GM18508 (cell line): ENCODE results near the gene EFL1.

Experiments used
- ATAC-seq: cut with Tn5 transposase; IDR thresholded peaks from one replicate; pipeline ENCODE4 v1.9.1; 2021; ENCODE audit warnings: moderate number of reproducible peaks; ENCODE audit not compliant: insufficient read depth, unreplicated experiment

EFL1 gene

GRCh38 chr15:82095803-82096202 lies 166.7 kb downstream of the EFL1 start:
- ATAC-seq: no peak

DNA sequence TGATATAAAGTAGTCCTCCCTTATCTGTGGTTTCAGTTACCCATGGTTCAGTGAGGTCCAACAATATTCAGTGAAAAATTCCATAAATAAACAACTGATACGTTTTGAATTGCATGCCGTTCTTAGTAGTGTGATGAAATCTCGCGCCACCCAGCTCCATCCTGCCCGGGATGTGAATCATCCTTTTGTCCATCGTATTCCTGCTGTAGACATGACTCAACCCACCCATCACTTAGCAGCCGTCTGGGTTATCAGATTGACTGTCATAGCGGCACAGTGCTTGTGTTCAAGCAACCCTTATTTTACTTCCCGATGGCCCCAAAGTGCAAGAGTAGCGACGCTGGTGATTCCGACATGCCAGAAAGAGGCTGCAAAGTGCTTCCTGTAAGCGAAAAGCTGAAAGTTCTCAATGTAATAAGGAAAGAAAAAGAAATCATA lies 168.7 kb downstream of the EFL1 start:
- ATAC-seq: no peak

DNA sequence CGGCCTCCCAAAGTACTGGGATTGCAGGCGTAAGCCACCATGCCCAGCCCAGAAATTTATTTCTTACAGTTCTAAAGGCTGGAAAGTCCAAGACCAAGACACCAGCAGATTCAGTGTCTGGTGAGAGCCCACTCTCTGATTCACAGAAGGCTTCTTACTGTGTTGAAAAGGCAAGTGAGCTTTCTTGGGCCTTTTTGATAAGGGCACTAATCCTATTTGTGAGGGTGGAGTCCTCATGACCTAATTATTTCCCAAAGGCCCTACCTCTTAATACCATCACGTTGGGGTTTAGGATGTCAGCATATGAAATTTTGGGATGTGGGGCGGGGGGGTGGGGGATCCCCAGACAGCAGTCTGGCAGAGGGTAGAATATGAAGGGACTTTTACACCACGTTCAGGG lies 169.2 kb downstream of the EFL1 start:
- ATAC-seq: no peak

GRCh38 chr15:82091636-82092140 lies 170.8 kb downstream of the EFL1 start:
- no peak for ATAC-seq

- no peak for ATAC-seq
These were observed 176.1 kb downstream of the EFL1 start for GRCh38 chr15:82086243-82086995.

GRCh38 chr15:82081914-82082762 lies 180.4 kb downstream of the EFL1 start:
- no peak for ATAC-seq

DNA sequence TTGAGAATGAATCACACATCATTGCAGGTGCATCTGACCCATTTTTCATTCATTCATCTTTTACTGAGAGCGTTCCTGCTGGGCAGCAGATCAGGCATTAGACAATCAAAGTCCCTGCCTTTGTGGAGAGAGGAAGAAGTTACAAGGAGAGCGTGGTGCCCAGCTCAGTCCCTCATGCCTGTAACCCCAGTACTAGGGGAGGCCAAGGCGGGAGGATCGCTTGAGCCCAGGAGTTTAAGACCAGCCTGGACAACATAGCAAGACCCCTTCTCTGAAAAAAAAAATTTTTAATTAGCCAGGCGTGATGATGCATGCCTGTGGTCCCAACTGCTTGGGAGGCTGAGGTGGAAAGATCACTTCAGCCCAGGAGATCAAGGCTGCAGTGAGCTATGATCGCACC lies 181.8 kb downstream of the EFL1 start:
- ATAC-seq: no peak
